Neuronal stem cell (in vitro differentiated cells): ENCODE results near the gene SRC.
A peak's percentile ranks its signal among the peaks of the same experiment; 100 is the strongest.

ENCODE experiments used
- DNase-seq: peaks from one replicate; pipeline ENCODE4 v3.0.0-alpha.2; 2013; ENCODE audit warnings: low spot score
- H2AFZ ChIP-seq: one replicate; pipeline ENCODE4 v1.6.1; 2013; ENCODE audit warnings: mild to moderate bottlenecking, low read length, inconsistent platforms
- H2AK5ac ChIP-seq: 2 replicates; pipeline ENCODE4 v1.6.1; 2013; ENCODE audit warnings: low read depth, mild to moderate bottlenecking, inconsistent platforms, low read length, moderate library complexity, mixed read lengths
- H2BK120ac ChIP-seq: 2 replicates; pipeline ENCODE4 v1.6.1; 2013; ENCODE audit warnings: low read depth, mild to moderate bottlenecking, inconsistent platforms, low read length, moderate library complexity, mixed read lengths
- H2BK12ac ChIP-seq: one replicate; pipeline ENCODE4 v1.6.1; 2013; ENCODE audit warnings: low read length, inconsistent platforms
- H2BK15ac ChIP-seq: 2 replicates; pipeline ENCODE4 v1.6.1; 2013; ENCODE audit warnings: mild to moderate bottlenecking, low read length, inconsistent platforms, mixed read lengths
- H2BK5ac ChIP-seq: one replicate; pipeline ENCODE4 v1.6.1; 2013; ENCODE audit warnings: inconsistent platforms, mild to moderate bottlenecking, low read length, moderate library complexity
- H3K14ac ChIP-seq: one replicate; pipeline ENCODE4 v1.6.1; 2013; ENCODE audit warnings: low read length, inconsistent platforms
- H3K18ac ChIP-seq: 2 replicates; pipeline ENCODE4 v1.6.1; 2013; ENCODE audit warnings: low read length, inconsistent platforms
- H3K23ac ChIP-seq: 2 replicates; pipeline ENCODE4 v1.6.1; 2013; ENCODE audit warnings: low read depth, mild to moderate bottlenecking, mixed read lengths, low read length, inconsistent platforms; ENCODE audit not compliant: poor library complexity
- H3K27ac ChIP-seq: replicated peaks from 3 replicates; pipeline ENCODE4 v1.5.1; 2013; ENCODE audit warnings: low read length, inconsistent platforms
- H3K27me3 ChIP-seq, 3 experiments: 2 replicates each; pipeline ENCODE4 v1.6.1; 2013; ENCODE audit warnings: low read length in 3 of 3, mild to moderate bottlenecking in 2 of 3, inconsistent platforms in 1 of 3, low read depth in 1 of 3, mixed read lengths in 1 of 3, moderate library complexity in 1 of 3; ENCODE audit not compliant: control insufficient read depth in 3 of 3, insufficient read depth in 3 of 3
- H3K36me3 ChIP-seq, 2 donors: replicated peaks in 1 of 2; 2 replicates each; pipeline ENCODE4 v1.6.1; 2013; ENCODE audit warnings: low read length in 2 of 2; ENCODE audit not compliant: control insufficient read depth in 2 of 2, insufficient read depth in 2 of 2
- H3K4ac ChIP-seq: 2 replicates; pipeline ENCODE4 v1.6.1; 2013; ENCODE audit warnings: inconsistent platforms, mild to moderate bottlenecking, low read length, moderate library complexity
- H3K4me1 ChIP-seq, 2 donors: 1 replicate in 1 of 2; 2 replicates in 1 of 2; pipeline ENCODE4 v1.6.1; 2013; ENCODE audit warnings: low read length in 2 of 2, low read depth in 1 of 2; ENCODE audit not compliant: control insufficient read depth in 2 of 2, insufficient read depth in 1 of 2
- H3K4me2 ChIP-seq: one replicate; pipeline ENCODE4 v1.6.1; 2013; ENCODE audit warnings: mild to moderate bottlenecking, low read length, inconsistent platforms; ENCODE audit not compliant: insufficient read depth, poor library complexity, severe bottlenecking
- H3K4me3 ChIP-seq, 2 donors: 2 replicates each; pipeline ENCODE4 v1.5.1; 2013; ENCODE audit warnings: low read length in 2 of 2, mild to moderate bottlenecking in 2 of 2, inconsistent platforms in 1 of 2, moderate library complexity in 1 of 2
- H3K79me1 ChIP-seq: one replicate; pipeline ENCODE4 v1.6.1; 2013; ENCODE audit warnings: low read depth, mild to moderate bottlenecking, inconsistent platforms, low read length, moderate library complexity
- H3K9ac ChIP-seq: one replicate; pipeline ENCODE4 v1.6.1; 2013; ENCODE audit warnings: mild to moderate bottlenecking, low read depth, low read length, inconsistent platforms; ENCODE audit not compliant: poor library complexity
- H3K9me3 ChIP-seq, 2 donors: replicated peaks in 1 of 2; 2 replicates each; pipeline versions ENCODE3 to v1.6.1; 2013; ENCODE audit warnings: low read length in 2 of 2, mild to moderate bottlenecking in 2 of 2, inconsistent platforms in 1 of 2, low read depth in 1 of 2, mixed read lengths in 1 of 2, moderate library complexity in 1 of 2; ENCODE audit not compliant: control insufficient read depth in 2 of 2, insufficient read depth in 1 of 2
- H4K8ac ChIP-seq: one replicate; pipeline ENCODE4 v1.6.1; 2013; ENCODE audit warnings: low read depth, mild to moderate bottlenecking, inconsistent platforms, low read length, moderate library complexity
- H4K91ac ChIP-seq: one replicate; pipeline ENCODE4 v1.6.1; 2013; ENCODE audit warnings: low read length, low read depth, mild to moderate bottlenecking, inconsistent platforms; ENCODE audit not compliant: poor library complexity
- WGBS, 2 donors: extraction: QIAGEN DNeasy Blood & Tissue Kit; methylation state at CpG; one replicate each; pipeline ENCODE4 v1.1.7; 2013; ENCODE audit warnings: missing lambda C conversion rate in 2 of 2, mixed read lengths in 1 of 2; ENCODE audit not compliant: insufficient read length in 2 of 2, insufficient replicate concordance in 1 of 2; ENCODE audit errors: extremely low coverage in 2 of 2; 5-methylcytosine and 5-hydroxymethylcytosine counted together

Gene SRC

DNA sequence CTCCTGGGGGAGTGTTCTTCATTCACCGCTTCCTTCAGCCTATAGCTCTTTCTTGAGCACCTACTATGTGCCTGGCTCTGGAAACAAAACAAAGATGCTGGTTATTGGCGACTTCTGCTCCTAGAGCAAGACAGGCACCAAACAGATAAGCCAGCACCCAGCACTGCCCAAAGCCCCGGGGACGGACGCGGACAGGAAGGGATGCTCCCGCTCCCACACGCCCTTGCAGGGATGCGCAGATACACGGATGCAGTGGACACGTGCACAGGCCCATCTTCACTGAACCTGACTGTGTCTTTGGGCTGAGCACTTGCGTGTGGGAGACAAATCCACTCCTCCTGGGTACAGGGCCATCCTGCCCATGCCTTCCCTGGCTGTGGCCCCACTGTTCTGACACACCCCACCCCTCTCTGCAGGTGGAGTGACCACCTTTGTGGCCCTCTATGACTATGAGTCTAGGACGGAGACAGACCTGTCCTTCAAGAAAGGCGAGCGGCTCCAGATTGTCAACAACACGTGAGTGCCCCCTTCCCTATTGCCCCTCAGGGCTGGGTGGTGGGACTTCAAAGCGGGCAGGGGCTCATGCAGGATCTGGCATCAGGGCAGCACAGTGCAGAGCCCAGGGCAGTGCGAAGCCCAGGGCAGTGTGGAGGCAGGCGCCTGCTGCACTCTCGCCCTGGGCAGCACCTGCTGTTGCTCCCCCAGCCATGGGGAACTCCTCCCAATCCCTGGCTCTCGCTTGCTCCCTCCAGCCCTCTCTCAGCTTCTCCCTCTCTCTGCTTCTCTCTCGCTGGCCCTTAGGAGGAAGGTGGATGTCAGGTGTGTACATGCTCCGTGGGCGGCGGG lies 39.9 kb downstream of the SRC start:
- peak overlapping the region; percentile 53 for H2BK120ac ChIP-seq
- peak overlapping the region; percentile 78 for H3K23ac ChIP-seq
- peaks cover 23% of the 10 kb centered on the region for H3K79me1 ChIP-seq
- H4K91ac ChIP-seq: no peak overlapping the region
- peak overlapping the region; percentile 60 for H2BK15ac ChIP-seq
- H3K18ac ChIP-seq: peak overlapping the region; percentile 79
- H3K4me2 ChIP-seq: no peak overlapping the region
- no peaks in the 10 kb centered on the region for H3K27me3 ChIP-seq
- H2AK5ac ChIP-seq: peak overlapping the region; percentile 93
- no CpG with 5 or more reads among the region's 25 CpGs for whole genome bisulfite sequencing, 2 donors
- peak overlapping the region; percentile 76 for H3K14ac ChIP-seq
- H3K9ac ChIP-seq: peak overlapping the region; percentile 54
- H2BK5ac ChIP-seq: peak overlapping the region; percentile 78
- H3K36me3 ChIP-seq: peaks cover 34 to 62% of the 10 kb centered on the region in 2 donors
- no peak for DNase-seq
- H3K4me1 ChIP-seq: peaks cover 3 to 4% of the 10 kb centered on the region in 2 donors
- no peak overlapping the region for H3K4ac ChIP-seq
- H2BK12ac ChIP-seq: peak overlapping the region; percentile 92
- no peak overlapping the region for H3K4me3 ChIP-seq
- H2AFZ ChIP-seq: no peak overlapping the region
- no peak overlapping the region for H3K27ac ChIP-seq
- H3K9me3 ChIP-seq: no peaks in the 10 kb centered on the region
- H4K8ac ChIP-seq: peak overlapping the region; percentile 31

DNA sequence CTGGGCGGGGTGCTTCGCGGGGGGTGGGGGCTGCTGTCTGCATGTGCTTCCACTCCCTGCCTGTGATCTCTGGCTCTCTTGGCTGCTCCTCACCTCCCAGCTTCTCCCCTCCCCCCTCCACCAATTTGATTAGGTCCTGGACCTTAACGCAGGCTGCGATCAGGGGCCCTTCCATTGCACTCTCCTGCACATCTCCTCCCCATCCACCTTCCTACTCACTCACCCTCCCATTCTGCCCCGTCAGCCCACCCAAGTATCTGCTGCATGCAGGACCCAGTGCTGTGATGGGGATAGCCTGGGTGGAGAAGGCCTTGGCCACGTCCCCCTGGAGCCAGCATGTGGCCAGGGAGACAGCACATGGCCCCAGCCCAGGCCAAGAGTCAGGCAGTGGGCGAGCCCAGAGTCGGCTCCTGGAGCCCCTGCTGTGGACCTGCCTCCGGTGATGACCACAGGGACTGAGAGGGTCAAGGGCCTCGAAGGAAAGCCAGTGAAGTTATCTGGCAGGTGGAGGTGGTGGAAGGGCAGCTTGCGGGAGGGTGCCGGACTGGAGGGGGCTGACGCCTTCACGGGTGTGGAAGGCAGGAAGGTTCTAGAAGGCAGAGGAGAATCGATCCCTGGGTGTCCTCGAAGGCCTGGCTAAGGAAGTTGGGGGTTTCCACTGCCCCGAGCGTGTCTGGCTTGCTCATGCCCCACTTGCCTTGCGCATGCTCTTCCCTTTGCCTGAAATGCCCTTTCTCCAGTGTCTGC lies 40.7 kb downstream of the SRC start:
- Histone ChIP-seq H2BK12ac (no peak overlapping the region), H3K4me3 (no peak overlapping the region), H3K27me3 (no peaks in the 10 kb centered on the region), H3K9ac (no peak overlapping the region), H3K23ac (peak overlapping the region; percentile 60), H3K79me1 (peaks cover 20% of the 10 kb centered on the region), H3K36me3 (peaks cover 34 to 59% of the 10 kb centered on the region in 2 donors), H3K4ac (no peak overlapping the region), H2AFZ (no peak overlapping the region), H4K8ac (no peak overlapping the region), H2BK120ac (peak overlapping the region; percentile 53), H3K18ac (peak overlapping the region; percentile 4), H2AK5ac (peak overlapping the region; percentile 83), H2BK15ac (peak overlapping the region; percentile 37), H3K9me3 (no peaks in the 10 kb centered on the region), H3K27ac (no peak overlapping the region), H3K4me1 (peaks cover 3 to 8% of the 10 kb centered on the region in 2 donors), H2BK5ac (peak overlapping the region; percentile 88), H3K14ac (peak overlapping the region; percentile 9), H4K91ac (no peak overlapping the region), H3K4me2 (no peak overlapping the region)
- WGBS, 2 donors: no CpG with 5 or more reads among the region's 20 CpGs
- DNase-seq: no peak

DNA sequence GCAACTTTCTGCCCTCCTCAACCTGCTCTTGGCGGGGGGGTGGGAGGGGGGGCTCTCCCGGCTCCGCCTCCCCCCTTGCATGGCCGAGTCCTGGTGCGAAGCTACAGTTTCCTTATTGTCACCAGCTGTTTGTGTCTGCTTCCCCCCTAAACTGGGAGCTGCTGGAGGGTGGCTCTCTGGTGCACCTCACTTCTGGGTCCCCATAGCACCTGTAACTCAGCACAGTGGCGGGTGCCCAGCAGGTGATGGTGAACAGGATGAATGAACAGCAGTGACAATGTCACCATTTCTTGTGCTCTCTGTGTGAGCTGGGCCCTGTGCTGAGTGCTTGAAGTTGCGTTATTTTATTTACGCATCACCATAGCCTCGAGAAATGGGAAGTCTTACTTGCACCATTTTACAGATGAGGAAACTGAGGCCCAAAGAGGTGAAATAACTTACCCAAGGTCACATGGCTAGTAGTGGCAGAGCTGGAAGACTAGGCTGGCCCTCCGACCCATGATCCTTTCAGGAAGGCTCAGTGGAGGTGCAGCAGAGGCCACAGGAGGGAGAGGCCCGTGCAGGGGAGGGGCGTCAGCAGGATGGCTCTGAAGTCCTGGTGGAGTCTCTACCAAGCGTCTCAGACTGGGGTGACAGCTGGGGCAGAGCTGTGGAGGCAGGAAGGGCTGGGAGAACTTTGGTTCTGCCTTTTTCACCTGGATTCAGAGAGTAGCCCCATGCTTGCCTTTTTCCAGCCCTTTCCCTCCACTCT lies 41.8 kb downstream of the SRC start:
- Histone ChIP-seq H3K9ac (no peak overlapping the region), H3K27me3 (no peaks in the 10 kb centered on the region), H4K8ac (no peak overlapping the region), H3K4me3 (no peak overlapping the region), H3K14ac (no peak overlapping the region), H2AK5ac (peak overlapping the region; percentile 33), H3K27ac (no peak overlapping the region), H3K79me1 (peaks cover 18% of the 10 kb centered on the region), H2BK15ac (no peak overlapping the region), H3K4me2 (no peak overlapping the region), H4K91ac (peak overlapping the region; percentile 82), H2BK120ac (peak overlapping the region; percentile 41), H3K9me3 (no peaks in the 10 kb centered on the region), H3K4ac (no peak overlapping the region), H3K18ac (no peak overlapping the region), H3K23ac (no peak overlapping the region), H3K4me1 (peaks cover 3 to 8% of the 10 kb centered on the region in 2 donors), H2BK5ac (no peak overlapping the region), H2BK12ac (no peak overlapping the region), H2AFZ (no peak overlapping the region), H3K36me3 (peaks cover 34 to 56% of the 10 kb centered on the region in 2 donors)
- DNase-seq: no peak
- no CpG with 5 or more reads among the region's 13 CpGs for WGBS, 2 donors
